Measurements from ENCODE around the gene TP63.

TP63 gene

DNA sequence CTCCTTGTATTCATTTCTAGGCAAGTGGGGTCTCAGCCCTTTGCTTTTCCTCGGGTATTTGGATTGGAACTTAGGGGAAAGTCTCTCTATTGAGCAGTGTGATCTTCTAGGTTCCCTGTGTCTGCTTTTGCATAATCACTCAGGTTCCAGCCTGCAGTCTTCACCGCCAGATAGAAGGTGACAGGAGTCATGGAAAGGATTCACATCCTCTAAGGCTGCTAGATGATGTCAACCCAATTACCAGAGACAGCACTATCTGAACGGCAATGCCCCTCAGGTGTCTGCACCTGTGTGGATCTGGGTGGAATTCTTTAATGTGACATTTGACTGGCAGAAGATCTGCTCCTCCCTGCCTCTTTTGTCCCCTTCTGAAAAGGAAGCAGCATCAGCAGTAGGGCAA is 311.8 kb downstream of the TP63 start:
- no peak for DNase-seq

DNA sequence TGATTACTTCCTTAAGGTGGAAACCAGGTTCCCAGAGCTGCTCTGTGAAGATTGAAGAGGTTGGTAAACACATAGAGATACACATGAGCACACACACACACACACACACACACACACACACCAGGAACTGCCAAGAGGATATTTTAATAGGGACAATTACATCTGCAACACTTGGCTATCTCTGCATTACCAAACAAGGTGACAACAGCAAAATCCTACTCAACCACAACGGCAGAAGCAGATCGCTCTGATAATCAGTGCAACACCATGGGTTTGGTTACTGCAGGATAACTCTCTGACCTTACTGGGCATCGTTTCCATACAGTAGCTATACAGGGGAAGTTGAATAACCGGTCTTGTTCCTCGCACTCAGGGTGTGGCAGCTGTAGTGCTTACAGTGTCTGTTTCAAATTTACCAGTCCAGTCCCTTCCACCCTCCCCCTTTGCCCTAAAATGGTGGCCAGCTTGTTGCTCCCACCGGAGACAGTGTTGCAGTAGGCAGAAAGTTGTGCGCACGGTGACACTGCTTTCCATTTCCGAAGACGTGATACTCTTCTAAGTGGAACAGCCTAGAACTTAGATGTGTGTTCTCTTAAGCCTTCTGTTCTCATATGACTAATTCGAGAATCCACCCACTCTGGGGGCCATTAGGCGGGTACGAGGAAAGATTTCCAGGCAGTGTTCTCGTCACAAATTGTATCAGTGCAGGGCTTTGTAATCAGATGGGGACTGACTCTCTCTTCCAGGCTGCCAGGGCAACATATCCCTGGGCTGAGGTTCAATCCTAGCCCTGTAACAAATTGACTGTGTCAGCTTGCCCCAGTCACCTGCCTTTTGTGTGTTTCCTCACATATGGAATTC is 313.3 kb downstream of the TP63 start:
- no peak for DNase-seq

DNA sequence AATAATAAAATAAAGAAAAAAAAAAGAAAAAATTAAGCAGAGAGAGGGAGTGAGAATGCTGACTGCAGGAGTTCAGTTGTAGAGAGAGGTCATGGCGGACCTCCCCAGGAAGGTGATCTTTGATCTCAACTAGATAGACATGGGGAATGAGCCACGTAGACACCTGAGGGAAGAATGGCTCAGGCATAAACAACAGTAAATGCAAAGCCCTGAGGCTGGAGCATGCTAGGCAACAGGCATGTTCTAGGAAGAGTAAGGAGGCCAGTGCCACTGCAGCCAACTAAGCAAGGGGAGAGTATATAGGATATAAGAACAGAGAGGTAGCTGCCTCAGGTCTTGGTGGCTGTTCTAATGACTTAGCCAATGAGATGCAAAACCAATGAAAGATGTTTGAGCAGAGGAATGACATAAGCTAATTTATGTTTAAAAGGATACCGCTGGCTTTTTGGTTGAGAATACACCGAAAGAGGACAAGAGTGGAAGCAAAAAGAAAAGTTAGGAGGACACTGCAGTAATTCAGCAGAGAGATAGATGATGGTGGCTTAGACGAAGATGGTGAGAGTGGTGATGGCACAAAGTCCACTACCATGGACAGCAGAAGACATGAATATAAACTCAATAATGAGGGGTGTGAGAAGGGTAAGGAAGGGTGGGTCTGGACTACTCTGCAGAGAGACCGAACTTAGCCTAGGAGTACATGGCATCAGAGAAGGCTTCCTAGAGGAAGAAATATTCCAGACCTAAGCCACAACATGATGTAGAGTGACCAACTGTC is 314.9 kb downstream of the TP63 start:
- no peak for DNase-seq
